HG03439 (cell line): ENCODE measurements around the gene ATXN7L1.

Experiments used
- ATAC-seq: cut with Tn5 transposase; IDR thresholded peaks from one replicate; pipeline ENCODE4 v1.9.1; 2021; ENCODE audit warnings: mild to moderate bottlenecking, moderate library complexity; ENCODE audit not compliant: unreplicated experiment

Gene ATXN7L1

GRCh38 chr7:105678811-105679495, 197.4 kb downstream of the ATXN7L1 start:
- ATAC-seq, result no peak

GRCh38 chr7:105677817-105678573, 198.4 kb downstream of the ATXN7L1 start:
- ATAC-seq, result no peak

GRCh38 chr7:105677410-105677730, 199.0 kb downstream of the ATXN7L1 start:
- no peak for ATAC-seq

- no peak for ATAC-seq
Measured at GRCh38 chr7:105675934-105676371, 200.4 kb downstream of the ATXN7L1 start.

- no peak for ATAC-seq
Measured at GRCh38 chr7:105674200-105674920, 202.0 kb downstream of the ATXN7L1 start.

- ATAC-seq, result no peak
Measured at GRCh38 chr7:105673367-105674084, 202.9 kb downstream of the ATXN7L1 start.

GRCh38 chr7:105672801-105673200, 203.6 kb downstream of the ATXN7L1 start:
- no peak for ATAC-seq

GRCh38 chr7:105666324-105666723, 210.1 kb downstream of the ATXN7L1 start:
- ATAC-seq, result no peak

GRCh38 chr7:105665684-105666083, 210.7 kb downstream of the ATXN7L1 start:
- no peak for ATAC-seq

- no peak for ATAC-seq
Measured at GRCh38 chr7:105664816-105665525, 211.4 kb downstream of the ATXN7L1 start.

- ATAC-seq, result no peak
Measured at GRCh38 chr7:105662998-105663397, 213.4 kb downstream of the ATXN7L1 start.

- no peak for ATAC-seq
Measured at GRCh38 chr7:105661625-105662024, 214.8 kb downstream of the ATXN7L1 start.

- ATAC-seq, result no peak
Measured at GRCh38 chr7:105656922-105657521, 219.4 kb downstream of the ATXN7L1 start.

- no peak for ATAC-seq
Measured at GRCh38 chr7:105655500-105656380, 220.7 kb downstream of the ATXN7L1 start.

GRCh38 chr7:105655067-105655466, 221.3 kb downstream of the ATXN7L1 start:
- no peak for ATAC-seq

- ATAC-seq, result no peak
Measured at GRCh38 chr7:105654095-105654686, 222.2 kb downstream of the ATXN7L1 start.

- no peak for ATAC-seq
Measured at GRCh38 chr7:105653441-105654005, 222.9 kb downstream of the ATXN7L1 start.

GRCh38 chr7:105652359-105652993, 223.9 kb downstream of the ATXN7L1 start:
- ATAC-seq, result peak; percentile 81
